Measurements from ENCODE around the gene RASD1. TPM values are rescaled to one million over a fixed set of nuclear protein-coding genes. Genes with fewer than 3 reads are reported as not detected.

The RASD1 gene
- total and polyA plus RNA-seq, 2 experiments from 2014 or later: 3.6 to 3.7 TPM

DNA sequence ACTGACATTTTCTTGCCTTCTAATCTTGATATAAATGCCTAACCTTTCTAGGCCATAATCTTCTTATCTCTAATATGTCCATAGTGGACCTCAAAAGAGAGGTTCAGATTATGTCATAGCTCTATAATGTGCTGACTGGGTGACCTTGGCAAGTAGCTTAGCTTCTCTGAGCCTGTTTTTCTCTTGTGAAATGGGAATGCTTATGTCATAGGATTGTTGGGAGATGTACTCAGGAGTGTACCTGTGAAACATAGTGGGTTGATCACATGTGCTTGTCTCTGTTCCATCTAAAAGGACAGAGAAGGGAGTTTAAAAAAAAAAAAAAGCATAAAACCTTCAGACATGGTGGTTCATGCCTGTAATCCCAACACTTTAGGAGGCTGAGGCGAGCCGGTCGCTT is 17.0 kb downstream of the RASD1 start:
- Histone ChIP-seq H3K79me2 (replicated peaks; ENCODE audit: insufficient read depth) (peaks cover 73% of the 10 kb centered on the region), H3F3A (replicated peaks; ENCODE audit: low read depth) (no peaks in the 10 kb centered on the region), H3K9me2 (ENCODE audit: insufficient read depth) (no peaks in the 10 kb centered on the region), H3K4me2 (no peak overlapping the region), H3K27me3 (ENCODE audit: insufficient read depth) (no peaks in the 10 kb centered on the region), H3K4me3 (no peak overlapping the region), H3K36me3 (ENCODE audit: insufficient read depth) (no peaks in the 10 kb centered on the region), H4K20me1 (replicated peaks; ENCODE audit: insufficient read depth) (peaks cover 9% of the 10 kb centered on the region; the same call in 1 of the 2 replicates), H3K27ac (ENCODE audit: low read depth) (no peak overlapping the region), H3K4me1 (ENCODE audit: insufficient read depth) (peaks cover 8% of the 10 kb centered on the region), H2AFZ (no peak overlapping the region)
- Mint-ChIP-seq H3K36me3 (ENCODE audit: low read depth) (peaks cover 4% of the 10 kb centered on the region; the same call in 1 of the 3 replicates), H3K4me3 (0 out of 3 replicates have a peak overlapping the region, but pooled peaks have one; percentile 18), H3K27me3 (ENCODE audit: insufficient read depth, low read depth, poor library complexity) (peaks cover 12% of the 10 kb centered on the region), H3K9me3 (no peaks in the 10 kb centered on the region), H3K4me1 (peaks cover 11% of the 10 kb centered on the region), H3K27ac (no peak overlapping the region)
- DNase-seq (ENCODE audit: low spot score): no peak
- no peak for TF ChIP-seq JUNB (IDR thresholded peaks at IDR 0.05; ENCODE audit: unreplicated experiment)
- TF ChIP-seq, protein P1, sequence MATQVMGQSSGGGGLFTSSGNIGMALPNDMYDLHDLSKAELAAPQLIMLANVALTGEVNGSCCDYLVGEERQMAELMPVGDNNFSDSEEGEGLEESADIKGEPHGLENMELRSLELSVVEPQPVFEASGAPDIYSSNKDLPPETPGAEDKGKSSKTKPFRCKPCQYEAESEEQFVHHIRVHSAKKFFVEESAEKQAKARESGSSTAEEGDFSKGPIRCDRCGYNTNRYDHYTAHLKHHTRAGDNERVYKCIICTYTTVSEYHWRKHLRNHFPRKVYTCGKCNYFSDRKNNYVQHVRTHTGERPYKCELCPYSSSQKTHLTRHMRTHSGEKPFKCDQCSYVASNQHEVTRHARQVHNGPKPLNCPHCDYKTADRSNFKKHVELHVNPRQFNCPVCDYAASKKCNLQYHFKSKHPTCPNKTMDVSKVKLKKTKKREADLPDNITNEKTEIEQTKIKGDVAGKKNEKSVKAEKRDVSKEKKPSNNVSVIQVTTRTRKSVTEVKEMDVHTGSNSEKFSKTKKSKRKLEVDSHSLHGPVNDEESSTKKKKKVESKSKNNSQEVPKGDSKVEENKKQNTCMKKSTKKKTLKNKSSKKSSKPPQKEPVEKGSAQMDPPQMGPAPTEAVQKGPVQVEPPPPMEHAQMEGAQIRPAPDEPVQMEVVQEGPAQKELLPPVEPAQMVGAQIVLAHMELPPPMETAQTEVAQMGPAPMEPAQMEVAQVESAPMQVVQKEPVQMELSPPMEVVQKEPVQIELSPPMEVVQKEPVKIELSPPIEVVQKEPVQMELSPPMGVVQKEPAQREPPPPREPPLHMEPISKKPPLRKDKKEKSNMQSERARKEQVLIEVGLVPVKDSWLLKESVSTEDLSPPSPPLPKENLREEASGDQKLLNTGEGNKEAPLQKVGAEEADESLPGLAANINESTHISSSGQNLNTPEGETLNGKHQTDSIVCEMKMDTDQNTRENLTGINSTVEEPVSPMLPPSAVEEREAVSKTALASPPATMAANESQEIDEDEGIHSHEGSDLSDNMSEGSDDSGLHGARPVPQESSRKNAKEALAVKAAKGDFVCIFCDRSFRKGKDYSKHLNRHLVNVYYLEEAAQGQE (IDR thresholded peaks at IDR 0.05; ENCODE audit: unreplicated experiment): no peak
- no peak for TF ChIP-seq CREB1 (CRISPR knock-in tag; IDR thresholded peaks at IDR 0.05; ENCODE audit: low read depth)
- TF ChIP-seq, protein P2, sequence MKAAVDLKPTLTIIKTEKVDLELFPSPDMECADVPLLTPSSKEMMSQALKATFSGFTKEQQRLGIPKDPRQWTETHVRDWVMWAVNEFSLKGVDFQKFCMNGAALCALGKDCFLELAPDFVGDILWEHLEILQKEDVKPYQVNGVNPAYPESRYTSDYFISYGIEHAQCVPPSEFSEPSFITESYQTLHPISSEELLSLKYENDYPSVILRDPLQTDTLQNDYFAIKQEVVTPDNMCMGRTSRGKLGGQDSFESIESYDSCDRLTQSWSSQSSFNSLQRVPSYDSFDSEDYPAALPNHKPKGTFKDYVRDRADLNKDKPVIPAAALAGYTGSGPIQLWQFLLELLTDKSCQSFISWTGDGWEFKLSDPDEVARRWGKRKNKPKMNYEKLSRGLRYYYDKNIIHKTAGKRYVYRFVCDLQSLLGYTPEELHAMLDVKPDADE (IDR thresholded peaks at IDR 0.05): no peak
- no peak for TF ChIP-seq EZH2 (IDR thresholded peaks at IDR 0.05; ENCODE audit: low read depth, unreplicated experiment)
- TF ChIP-seq, protein P3, sequence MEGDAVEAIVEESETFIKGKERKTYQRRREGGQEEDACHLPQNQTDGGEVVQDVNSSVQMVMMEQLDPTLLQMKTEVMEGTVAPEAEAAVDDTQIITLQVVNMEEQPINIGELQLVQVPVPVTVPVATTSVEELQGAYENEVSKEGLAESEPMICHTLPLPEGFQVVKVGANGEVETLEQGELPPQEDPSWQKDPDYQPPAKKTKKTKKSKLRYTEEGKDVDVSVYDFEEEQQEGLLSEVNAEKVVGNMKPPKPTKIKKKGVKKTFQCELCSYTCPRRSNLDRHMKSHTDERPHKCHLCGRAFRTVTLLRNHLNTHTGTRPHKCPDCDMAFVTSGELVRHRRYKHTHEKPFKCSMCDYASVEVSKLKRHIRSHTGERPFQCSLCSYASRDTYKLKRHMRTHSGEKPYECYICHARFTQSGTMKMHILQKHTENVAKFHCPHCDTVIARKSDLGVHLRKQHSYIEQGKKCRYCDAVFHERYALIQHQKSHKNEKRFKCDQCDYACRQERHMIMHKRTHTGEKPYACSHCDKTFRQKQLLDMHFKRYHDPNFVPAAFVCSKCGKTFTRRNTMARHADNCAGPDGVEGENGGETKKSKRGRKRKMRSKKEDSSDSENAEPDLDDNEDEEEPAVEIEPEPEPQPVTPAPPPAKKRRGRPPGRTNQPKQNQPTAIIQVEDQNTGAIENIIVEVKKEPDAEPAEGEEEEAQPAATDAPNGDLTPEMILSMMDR (conservative IDR thresholded peaks at IDR 0.05; ENCODE audit: low read depth in 2 of 2): no peak
- no peak for TF ChIP-seq STAT1 (IDR thresholded peaks at IDR 0.05; ENCODE audit: unreplicated experiment)
- no peak for TF ChIP-seq EZH2phosphoT487 (IDR thresholded peaks at IDR 0.05; ENCODE audit: unreplicated experiment)
- TF ChIP-seq, protein P4, sequence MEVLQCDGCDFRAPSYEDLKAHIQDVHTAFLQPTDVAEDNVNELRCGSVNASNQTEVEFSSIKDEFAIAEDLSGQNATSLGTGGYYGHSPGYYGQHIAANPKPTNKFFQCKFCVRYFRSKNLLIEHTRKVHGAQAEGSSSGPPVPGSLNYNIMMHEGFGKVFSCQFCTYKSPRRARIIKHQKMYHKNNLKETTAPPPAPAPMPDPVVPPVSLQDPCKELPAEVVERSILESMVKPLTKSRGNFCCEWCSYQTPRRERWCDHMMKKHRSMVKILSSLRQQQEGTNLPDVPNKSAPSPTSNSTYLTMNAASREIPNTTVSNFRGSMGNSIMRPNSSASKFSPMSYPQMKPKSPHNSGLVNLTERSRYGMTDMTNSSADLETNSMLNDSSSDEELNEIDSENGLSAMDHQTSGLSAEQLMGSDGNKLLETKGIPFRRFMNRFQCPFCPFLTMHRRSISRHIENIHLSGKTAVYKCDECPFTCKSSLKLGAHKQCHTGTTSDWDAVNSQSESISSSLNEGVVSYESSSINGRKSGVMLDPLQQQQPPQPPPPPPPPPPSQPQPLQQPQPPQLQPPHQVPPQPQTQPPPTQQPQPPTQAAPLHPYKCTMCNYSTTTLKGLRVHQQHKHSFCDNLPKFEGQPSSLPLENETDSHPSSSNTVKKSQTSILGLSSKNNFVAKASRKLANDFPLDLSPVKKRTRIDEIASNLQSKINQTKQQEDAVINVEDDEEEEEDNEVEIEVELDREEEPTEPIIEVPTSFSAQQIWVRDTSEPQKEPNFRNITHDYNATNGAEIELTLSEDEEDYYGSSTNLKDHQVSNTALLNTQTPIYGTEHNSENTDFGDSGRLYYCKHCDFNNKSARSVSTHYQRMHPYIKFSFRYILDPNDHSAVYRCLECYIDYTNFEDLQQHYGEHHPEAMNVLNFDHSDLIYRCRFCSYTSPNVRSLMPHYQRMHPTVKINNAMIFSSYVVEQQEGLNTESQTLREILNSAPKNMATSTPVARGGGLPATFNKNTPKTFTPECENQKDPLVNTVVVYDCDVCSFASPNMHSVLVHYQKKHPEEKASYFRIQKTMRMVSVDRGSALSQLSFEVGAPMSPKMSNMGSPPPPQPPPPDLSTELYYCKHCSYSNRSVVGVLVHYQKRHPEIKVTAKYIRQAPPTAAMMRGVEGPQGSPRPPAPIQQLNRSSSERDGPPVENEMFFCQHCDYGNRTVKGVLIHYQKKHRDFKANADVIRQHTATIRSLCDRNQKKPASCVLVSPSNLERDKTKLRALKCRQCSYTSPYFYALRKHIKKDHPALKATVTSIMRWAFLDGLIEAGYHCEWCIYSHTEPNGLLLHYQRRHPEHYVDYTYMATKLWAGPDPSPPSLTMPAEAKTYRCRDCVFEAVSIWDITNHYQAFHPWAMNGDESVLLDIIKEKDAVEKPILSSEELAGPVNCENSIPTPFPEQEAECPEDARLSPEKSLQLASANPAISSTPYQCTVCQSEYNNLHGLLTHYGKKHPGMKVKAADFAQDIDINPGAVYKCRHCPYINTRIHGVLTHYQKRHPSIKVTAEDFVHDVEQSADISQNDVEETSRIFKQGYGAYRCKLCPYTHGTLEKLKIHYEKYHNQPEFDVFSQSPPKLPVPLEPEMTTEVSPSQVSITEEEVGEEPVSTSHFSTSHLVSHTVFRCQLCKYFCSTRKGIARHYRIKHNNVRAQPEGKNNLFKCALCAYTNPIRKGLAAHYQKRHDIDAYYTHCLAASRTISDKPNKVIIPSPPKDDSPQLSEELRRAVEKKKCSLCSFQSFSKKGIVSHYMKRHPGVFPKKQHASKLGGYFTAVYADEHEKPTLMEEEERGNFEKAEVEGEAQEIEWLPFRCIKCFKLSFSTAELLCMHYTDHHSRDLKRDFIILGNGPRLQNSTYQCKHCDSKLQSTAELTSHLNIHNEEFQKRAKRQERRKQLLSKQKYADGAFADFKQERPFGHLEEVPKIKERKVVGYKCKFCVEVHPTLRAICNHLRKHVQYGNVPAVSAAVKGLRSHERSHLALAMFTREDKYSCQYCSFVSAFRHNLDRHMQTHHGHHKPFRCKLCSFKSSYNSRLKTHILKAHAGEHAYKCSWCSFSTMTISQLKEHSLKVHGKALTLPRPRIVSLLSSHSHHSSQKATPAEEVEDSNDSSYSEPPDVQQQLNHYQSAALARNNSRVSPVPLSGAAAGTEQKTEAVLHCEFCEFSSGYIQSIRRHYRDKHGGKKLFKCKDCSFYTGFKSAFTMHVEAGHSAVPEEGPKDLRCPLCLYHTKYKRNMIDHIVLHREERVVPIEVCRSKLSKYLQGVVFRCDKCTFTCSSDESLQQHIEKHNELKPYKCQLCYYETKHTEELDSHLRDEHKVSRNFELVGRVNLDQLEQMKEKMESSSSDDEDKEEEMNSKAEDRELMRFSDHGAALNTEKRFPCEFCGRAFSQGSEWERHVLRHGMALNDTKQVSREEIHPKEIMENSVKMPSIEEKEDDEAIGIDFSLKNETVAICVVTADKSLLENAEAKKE (CRISPR knock-in tag; IDR thresholded peaks at IDR 0.05): no peak
- no peak for TF ChIP-seq ZNF114 (CRISPR knock-in tag; IDR thresholded peaks at IDR 0.05)
- no peak for ATAC-seq
